Measurements from ENCODE around the gene KIAA1755. TPM values are rescaled to one million over a fixed set of nuclear protein-coding genes. Genes with fewer than 3 reads are reported as not detected.

The KIAA1755 gene
- polyA plus RNA-seq, 1 of the 3 experiments (the other 2 are of a cell fraction), result 0.54 TPM

GRCh38 chr20:38230957-38231526, 29.5 kb downstream of the KIAA1755 start (continued):
- TF ChIP-seq, protein P1, sequence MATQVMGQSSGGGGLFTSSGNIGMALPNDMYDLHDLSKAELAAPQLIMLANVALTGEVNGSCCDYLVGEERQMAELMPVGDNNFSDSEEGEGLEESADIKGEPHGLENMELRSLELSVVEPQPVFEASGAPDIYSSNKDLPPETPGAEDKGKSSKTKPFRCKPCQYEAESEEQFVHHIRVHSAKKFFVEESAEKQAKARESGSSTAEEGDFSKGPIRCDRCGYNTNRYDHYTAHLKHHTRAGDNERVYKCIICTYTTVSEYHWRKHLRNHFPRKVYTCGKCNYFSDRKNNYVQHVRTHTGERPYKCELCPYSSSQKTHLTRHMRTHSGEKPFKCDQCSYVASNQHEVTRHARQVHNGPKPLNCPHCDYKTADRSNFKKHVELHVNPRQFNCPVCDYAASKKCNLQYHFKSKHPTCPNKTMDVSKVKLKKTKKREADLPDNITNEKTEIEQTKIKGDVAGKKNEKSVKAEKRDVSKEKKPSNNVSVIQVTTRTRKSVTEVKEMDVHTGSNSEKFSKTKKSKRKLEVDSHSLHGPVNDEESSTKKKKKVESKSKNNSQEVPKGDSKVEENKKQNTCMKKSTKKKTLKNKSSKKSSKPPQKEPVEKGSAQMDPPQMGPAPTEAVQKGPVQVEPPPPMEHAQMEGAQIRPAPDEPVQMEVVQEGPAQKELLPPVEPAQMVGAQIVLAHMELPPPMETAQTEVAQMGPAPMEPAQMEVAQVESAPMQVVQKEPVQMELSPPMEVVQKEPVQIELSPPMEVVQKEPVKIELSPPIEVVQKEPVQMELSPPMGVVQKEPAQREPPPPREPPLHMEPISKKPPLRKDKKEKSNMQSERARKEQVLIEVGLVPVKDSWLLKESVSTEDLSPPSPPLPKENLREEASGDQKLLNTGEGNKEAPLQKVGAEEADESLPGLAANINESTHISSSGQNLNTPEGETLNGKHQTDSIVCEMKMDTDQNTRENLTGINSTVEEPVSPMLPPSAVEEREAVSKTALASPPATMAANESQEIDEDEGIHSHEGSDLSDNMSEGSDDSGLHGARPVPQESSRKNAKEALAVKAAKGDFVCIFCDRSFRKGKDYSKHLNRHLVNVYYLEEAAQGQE (IDR thresholded peaks at IDR 0.05; ENCODE audit: low read depth, low read length), result no peak

DNA sequence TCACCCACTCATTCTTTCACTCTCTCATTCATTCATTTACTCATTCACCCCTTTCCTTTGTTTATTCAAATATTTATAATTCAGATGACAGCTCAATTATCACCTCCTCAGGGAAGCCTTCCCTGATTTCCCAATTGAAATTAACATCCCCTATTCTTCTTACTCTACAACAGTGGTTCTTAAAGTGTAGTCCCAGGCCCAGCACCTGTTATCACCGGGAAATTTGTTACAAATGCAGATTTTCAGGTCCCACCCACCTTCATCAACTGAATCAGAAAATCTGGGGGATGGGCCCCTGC, 30.3 kb downstream of the KIAA1755 start:
- no peak overlapping the region for H3K9ac ChIP-seq
- no peak for DNase-seq
- H3K9me2 ChIP-seq, result no peaks in the 10 kb centered on the region
- WGBS (ENCODE audit: low lambda C conversion rate), result 79% methylated on average over 1 of the region's 1 CpG
- TF ChIP-seq, protein P2, sequence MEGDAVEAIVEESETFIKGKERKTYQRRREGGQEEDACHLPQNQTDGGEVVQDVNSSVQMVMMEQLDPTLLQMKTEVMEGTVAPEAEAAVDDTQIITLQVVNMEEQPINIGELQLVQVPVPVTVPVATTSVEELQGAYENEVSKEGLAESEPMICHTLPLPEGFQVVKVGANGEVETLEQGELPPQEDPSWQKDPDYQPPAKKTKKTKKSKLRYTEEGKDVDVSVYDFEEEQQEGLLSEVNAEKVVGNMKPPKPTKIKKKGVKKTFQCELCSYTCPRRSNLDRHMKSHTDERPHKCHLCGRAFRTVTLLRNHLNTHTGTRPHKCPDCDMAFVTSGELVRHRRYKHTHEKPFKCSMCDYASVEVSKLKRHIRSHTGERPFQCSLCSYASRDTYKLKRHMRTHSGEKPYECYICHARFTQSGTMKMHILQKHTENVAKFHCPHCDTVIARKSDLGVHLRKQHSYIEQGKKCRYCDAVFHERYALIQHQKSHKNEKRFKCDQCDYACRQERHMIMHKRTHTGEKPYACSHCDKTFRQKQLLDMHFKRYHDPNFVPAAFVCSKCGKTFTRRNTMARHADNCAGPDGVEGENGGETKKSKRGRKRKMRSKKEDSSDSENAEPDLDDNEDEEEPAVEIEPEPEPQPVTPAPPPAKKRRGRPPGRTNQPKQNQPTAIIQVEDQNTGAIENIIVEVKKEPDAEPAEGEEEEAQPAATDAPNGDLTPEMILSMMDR (IDR thresholded peaks at IDR 0.05), result no peak
- no peak for TF ChIP-seq RXRA (IDR thresholded peaks at IDR 0.05; ENCODE audit: borderline replicate concordance, low read depth)
- TF ChIP-seq ZBTB33 (IDR thresholded peaks at IDR 0.05; ENCODE audit: borderline replicate concordance, low read depth), result no peak
- TF ChIP-seq USF2 (IDR thresholded peaks at IDR 0.05; ENCODE audit: borderline replicate concordance, low read depth, low read length), result no peak
- no peak for TF ChIP-seq CHD2 (IDR thresholded peaks at IDR 0.05; ENCODE audit: low read length, partially characterized antibody)
- TF ChIP-seq, protein P3, sequence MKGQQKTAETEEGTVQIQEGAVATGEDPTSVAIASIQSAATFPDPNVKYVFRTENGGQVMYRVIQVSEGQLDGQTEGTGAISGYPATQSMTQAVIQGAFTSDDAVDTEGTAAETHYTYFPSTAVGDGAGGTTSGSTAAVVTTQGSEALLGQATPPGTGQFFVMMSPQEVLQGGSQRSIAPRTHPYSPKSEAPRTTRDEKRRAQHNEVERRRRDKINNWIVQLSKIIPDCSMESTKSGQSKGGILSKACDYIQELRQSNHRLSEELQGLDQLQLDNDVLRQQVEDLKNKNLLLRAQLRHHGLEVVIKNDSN (IDR thresholded peaks at IDR 0.05; ENCODE audit: borderline replicate concordance, low read depth), result no peak
- no peak for TF ChIP-seq FOXJ3 (CRISPR knock-in tag; IDR thresholded peaks at IDR 0.05)
- no peak for TF ChIP-seq POLR2AphosphoS5 (IDR thresholded peaks at IDR 0.05; ENCODE audit: low read depth, low read length)
- TF ChIP-seq, protein P1 (IDR thresholded peaks at IDR 0.05; ENCODE audit: low read depth, low read length), result no peak
- no peak for TF ChIP-seq GATA2 (CRISPR knock-in tag; IDR thresholded peaks at IDR 0.05)
- no peak for TF ChIP-seq NFIC (IDR thresholded peaks at IDR 0.05; ENCODE audit: borderline replicate concordance)
- CTCF ChIA-PET, result interaction anchor here (0.6 to 18.4 kb wide), 17 partner anchors 9 to 210 kb away, joined by 3 to 725 read pairs (median 4); no protein-coding TSS in a partner anchor
- peaks cover 0 to 7% of the 10 kb centered on the region in 2 experiments; a peak in 1 of 4 replicates for H3K4me1 ChIP-seq (ENCODE audit: control insufficient read depth in 1 of 2, insufficient read depth in 2 of 2, low read depth in 1 of 2, low read length in 1 of 2)
- peaks cover 5% of the 10 kb centered on the region for H3F3A ChIP-seq (replicated peaks; ENCODE audit: insufficient read depth)
- POLR2A ChIA-PET, result no interaction called here
- no peaks in the 10 kb centered on the region for H3K36me3 ChIP-seq (replicated peaks in 1 of 2; ENCODE audit: control insufficient read depth in 1 of 2, insufficient read depth in 2 of 2, low read length in 1 of 2)
- no peaks in the 10 kb centered on the region for H3K9me3 ChIP-seq
- no peaks in the 10 kb centered on the region for H3K27me3 ChIP-seq (ENCODE audit: insufficient read depth)
- no peak overlapping the region for H3K4me2 ChIP-seq
- H2AFZ ChIP-seq (ENCODE audit: low read depth), result no peak overlapping the region
- H3K4me3 ChIP-seq (ENCODE audit: low read depth in 2 of 2, low read length in 1 of 2), result no peak overlapping the region
- no peak overlapping the region for H3K27ac ChIP-seq (ENCODE audit: low read depth in 2 of 2, low read length in 1 of 2)
- H3K79me2 ChIP-seq (ENCODE audit: insufficient read depth), result no peaks in the 10 kb centered on the region
- H4K20me1 ChIP-seq (ENCODE audit: insufficient read depth), result no peaks in the 10 kb centered on the region

All from SK-N-SH (cell line).